HG03196 (cell line): ENCODE results near the gene KRTAP9-8.
"Not testable (repeated sequence)": the region's sequence is repeated elsewhere in the genome, so short reads cannot be mapped to it uniquely, and the experiment has no call there.

Experiments used
- ATAC-seq: cut with Tn5 transposase; IDR thresholded peaks from one replicate; pipeline ENCODE4 v1.9.1; 2021; ENCODE audit not compliant: unreplicated experiment

The KRTAP9-8 gene

DNA sequence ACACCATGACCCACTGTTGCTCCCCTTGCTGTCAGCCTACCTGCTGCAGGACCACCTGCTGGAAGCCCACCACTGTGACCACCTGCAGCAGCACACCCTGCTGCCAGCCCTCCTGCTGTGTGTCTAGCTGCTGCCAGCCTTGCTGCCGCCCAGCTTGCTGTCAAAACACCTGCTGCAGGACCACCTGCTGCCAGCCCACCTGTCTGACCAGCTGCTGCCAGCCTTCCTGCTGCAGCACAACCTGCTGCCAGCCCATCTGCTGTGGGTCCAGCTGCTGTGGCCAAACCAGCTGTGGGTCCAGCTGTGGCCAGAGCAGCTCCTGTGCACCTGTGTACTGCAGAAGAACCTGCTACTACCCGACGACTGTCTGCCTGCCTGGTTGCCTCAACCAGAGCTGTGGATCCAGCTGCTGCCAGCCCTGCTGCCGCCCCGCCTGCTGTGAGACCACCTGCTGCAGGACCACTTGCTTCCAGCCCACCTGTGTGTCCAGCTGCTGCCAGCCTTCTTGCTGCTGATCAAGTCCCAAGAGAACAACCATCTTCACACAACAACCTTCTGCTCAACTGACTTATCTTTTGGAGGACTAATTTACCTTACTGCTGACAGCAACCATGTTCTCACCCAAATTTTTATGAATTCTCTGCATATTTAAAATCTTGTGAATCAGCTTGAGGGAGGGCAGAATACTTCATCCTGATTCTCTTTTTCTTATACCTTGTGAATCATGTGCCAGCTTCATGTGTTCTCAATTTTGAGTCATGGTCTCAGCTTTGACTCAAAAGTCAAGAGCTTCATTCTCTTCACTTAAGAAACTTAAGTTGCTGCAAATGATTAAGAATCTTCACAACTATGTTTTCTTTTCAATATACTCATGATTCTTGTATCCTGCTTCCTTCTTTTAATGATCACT is 17.8 kb downstream of the KRTAP9-8 start, which contains the start of gene KRTAP9-9:
Gene KRTAP9-9, plus strand, starts transcription at position 4 of the 910 bp plus-strand sequence.
- not testable (repeated sequence) for ATAC-seq

DNA sequence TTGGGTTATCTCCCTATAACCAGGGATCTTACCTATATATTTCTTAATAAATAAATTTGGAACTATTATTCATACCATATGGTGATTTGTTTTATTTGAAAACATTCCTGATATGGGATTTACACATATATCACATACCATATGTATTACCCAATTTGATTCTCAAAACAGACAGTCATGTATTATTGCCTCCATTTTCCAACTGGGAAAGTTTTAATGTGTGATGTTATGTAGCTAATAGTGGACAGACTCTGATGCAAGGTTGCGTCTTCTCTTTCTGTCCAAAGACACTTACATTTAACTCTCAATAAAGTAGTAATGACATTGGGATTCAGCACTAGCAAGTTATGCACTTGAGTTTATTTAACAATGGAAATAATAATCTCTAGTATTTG is 18.5 kb downstream of the KRTAP9-8 start:
- no peak for ATAC-seq

DNA sequence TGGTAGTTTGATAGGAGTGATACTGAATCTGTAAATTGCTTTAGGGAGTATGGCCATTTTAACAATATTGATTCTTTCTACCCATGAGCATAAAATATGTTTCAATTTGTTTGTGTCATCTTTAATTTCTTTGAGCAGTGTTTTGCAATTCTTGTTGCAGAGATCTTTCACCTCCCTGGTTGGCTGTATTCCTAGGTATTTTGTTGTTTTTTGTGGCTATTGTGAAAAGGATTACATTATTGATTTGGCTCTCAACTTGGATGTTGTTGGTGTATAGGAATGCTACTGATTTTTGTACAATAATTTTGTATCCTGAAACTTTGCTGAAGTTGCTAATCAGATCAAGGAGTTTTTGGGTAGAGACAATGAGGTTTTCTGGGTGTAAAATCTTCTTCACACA is 20.6 kb downstream of the KRTAP9-8 start:
- no peak for ATAC-seq

DNA sequence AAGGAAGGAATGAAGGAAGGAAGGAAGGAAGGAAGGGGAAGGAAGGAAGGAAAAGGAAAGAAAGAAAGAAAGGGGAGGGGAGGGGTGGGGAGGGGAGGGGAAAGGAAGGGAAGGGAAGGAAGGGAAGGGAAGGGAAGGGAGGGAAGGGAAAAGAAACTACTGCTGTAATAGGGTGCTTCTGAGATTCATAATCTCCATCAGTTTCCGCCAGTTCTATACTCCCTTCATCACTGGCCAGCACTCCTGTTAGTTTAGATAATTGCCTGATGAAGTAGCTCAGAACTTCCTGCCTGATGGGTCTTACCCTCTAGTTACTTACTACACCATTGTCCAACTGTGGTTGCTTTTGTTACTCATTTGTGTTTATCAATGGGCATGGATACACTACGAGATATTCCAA is 25.4 kb downstream of the KRTAP9-8 start:
- no peak for ATAC-seq

DNA sequence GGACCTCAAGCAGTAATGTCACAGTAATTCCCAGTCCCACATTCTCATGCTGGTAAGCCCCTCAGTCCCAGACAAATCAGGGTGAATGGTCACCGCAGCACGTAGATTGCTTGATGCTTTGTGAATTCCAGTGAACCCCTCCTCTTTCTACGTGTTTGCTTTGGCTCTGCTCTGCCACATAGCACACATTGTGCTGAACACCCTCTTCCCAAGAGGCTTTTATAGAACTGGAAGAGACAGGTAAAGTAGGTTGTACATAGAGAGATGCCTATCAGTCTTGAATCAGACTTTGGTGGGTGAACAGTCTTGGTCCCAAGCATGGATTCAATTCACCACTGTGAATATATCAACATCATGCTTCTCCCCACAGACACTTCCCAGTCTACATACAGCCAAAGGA is 26.8 kb downstream of the KRTAP9-8 start:
- ATAC-seq = no peak

DNA sequence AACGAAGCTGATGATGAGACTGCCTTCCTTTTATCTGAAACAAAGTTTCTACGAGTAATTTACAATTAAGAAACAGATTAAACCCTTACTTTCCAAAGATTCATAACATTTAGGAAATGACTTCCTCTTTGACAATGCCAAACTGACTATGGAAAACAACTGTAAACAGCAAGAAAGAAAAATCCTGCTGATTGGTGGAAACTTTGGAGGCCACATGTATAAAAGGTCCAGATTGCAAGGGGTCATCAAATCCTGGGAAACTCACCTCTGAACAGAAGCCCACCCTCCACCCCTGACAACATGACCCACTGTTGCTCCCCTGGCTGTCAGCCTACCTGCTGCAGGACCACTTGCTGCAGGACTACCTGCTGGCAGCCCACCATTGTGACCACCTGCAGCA is 27.3 kb downstream of the KRTAP9-8 start, which contains the start of gene KRTAP9-6:
Gene KRTAP9-6, plus strand, starts transcription at position 301 of the 400 bp plus-strand sequence. Its CDS starts 0 bp downstream, at position 301.
- ATAC-seq = no peak

DNA sequence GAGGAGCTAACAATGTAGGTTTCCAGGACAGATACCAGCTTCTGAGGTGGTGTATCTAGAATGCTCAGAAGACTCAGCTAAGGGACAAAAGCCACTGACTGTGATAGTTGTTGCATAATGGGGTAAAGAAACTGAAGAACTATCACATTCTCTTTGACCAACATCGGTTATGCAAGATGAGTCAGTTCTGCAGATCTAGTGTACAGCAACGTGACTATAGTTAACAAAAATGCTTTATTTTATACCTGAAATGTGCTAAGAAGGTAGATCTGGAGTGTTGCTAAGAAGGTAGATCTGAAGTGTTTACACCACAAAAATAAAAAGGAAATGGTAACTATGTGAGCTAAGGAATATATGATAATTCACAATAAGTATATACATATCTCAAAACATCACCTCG is 29.9 kb downstream of the KRTAP9-8 start:
- ATAC-seq = no peak

DNA sequence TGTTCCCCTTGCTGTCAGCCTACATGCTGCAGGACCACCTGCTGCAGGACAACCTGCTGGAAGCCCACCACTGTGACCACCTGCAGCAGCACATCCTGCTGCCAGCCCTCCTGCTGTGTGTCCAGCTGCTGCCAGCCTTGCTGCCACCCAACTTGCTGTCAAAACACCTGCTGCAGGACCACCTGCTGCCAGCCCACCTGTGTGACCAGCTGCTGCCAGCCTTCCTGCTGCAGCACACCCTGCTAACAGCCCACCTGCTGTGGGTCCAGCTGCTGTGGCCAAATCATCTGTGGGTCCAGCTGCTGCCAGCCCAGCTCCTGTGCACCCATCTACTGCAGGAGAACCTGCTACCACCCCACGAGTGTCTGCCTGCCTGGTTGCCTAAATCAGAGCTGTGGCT is 33.5 kb downstream of the KRTAP9-8 start:
- not testable (repeated sequence) for ATAC-seq

DNA sequence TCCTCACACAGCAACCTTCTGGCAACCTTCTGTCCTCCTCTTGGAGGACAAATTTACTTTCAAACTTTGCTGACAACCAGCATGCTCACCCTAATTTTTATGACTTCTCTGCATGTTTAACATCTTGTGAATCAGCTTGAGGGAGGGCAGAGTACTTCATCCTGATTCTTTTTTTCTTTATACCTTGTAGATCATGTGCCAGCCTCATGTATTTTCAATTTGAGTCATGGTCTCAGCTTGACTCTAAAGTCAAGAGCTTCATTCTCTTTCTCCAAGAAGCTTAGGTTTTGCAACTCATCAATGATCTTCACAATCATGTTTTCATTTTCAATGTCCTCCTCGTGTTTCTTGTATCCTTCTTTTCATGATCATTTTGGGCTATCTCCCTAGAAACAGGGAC is 34.1 kb downstream of the KRTAP9-8 start:
- ATAC-seq = no peak

DNA sequence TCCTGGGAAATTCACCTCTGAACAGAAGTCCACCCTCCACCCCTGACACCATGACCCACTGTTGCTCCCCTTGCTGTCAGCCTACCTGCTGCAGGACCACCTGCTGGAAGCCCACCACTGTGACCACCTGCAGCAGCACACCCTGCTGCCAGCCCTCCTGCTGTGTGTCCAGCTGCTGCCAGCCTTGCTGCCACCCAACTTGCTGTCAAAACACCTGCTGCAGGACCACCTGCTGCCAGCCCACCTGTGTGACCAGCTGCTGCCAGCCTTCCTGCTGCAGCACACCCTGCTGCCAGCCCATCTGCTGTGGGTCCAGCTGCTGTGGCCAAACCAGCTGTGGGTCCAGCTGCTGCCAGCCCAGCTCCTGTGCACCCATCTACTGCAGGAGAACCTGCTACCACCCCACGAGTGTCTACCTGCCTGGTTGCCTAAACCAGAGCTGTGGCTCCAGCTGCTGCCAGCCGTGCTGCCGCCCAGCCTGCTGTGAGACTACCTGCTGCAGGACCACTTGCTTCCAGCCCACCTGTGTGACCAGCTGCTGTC is 37.9 kb downstream of the KRTAP9-8 start, which contains the start of gene KRTAP9-7:
Gene KRTAP9-7, plus strand, starts transcription at position 51 of the 543 bp plus-strand sequence. Its CDS starts 0 bp downstream, at position 51.
- not testable (repeated sequence) for ATAC-seq

DNA sequence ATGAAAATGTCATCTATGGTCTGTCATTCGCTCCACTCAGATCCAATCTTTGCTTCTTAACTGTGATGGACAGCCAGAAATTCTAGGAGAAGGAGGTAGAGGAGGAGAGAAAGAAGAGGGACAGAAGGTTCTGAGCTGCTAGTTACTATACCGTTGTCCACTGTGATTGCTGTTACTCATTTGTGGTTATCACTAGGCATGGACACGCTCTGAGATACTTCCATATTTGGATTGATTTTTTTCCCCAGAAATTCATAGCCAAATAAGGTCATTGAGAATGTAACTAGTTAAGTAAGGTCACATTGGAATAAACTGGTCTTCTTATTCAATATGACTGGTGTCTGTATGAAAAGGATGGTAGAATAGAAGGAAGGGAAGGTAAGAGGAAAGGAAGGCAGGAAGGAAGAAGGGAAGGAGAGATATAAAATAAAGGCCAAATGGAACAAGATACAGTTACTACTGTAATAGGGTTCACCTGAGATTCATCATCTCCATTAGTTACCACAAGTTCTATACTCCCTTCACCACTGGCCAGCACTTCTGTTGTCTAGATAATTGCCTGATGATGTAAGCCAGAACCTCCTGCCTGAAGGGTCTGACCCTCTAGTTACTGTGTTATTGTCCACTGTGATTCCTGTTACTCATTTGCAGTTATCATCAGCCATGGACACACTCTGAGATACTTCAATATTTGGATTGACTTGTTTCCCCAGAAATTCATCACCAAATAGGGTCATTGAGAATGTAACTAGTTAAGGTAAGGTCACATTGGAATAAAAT is 40.6 kb downstream of the KRTAP9-8 start:
- no peak for ATAC-seq

DNA sequence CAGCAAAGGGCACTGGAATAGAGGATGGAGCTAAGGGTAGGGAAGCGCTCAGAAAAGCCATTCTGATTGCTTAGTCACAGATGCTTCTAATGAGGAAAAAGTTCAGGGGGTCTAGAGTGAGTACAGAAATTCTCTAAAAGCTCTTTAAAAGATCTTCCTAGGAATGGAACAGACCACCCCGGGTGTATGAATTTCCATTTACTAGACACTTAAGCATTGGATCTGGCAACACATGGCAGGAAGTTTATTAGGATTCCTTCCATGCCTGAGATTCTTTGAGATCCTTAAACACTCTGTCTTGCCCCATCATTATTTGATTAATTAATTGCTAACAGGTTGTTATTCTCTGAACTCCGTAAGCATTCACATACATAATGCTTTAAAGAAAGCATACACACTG is 46.2 kb downstream of the KRTAP9-8 start:
- ATAC-seq = no peak

DNA sequence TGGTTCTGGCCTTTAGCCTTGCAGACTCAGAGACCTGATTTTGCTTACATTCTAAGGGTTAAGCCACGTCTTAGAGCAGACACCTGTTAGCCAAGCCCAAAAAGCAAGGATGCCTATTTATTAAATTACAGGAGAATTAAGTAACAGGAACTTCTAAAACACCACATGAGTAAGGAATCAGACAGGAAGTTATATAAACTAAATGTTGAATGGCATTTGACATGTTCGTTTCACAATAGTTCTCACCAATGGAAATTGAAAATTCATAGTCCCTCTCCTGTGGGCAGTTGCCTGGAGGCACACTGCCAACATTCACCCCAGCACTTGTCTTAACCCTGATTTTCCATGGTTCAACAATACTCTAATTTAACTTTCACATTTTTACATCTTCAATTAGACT is 46.7 kb downstream of the KRTAP9-8 start:
- ATAC-seq = no peak

DNA sequence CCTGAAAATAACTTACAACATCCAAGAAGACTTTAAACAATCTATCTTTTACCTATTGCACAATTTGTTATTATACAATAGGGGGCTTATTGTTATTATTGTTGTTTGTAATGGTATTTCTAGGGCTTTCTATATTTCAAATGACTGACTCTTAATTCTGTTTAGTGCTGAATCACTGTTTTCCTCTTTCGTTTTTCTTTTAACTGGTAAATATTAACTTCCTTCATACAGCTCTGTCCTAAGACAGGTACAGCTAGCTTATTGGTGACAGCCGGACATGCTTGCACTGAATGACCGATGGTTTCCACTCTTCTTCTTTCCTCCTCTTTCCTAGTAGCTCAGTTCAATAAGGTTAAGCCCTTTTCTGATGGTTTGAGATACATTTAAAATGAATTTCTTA is 49.3 kb downstream of the KRTAP9-8 start:
- no peak for ATAC-seq
